ENCODE measurements around the gene KLRF1.

The KLRF1 gene

DNA sequence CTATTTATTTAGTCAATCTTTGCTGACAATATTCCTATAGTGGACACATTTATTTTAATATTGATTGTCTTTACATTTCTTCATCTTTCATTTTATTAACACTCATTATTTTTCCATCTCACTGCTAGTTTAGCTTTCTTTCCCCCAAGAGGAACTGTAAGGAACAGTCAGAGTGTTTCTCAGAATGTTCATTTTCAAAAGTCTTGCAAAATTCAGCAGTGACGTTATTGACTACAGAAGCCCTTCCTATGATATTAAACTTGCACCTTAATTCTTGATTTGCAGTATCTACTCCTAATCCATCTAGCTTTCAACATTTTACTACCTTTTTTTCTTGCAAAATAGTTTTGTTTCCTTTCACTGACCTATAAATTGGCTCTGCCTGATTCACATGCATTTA is 28.9 kb downstream of the KLRF1 start:
- H2BK15ac ChIP-seq (replicated peaks; ENCODE audit: low read depth) = no peak overlapping the region

DNA sequence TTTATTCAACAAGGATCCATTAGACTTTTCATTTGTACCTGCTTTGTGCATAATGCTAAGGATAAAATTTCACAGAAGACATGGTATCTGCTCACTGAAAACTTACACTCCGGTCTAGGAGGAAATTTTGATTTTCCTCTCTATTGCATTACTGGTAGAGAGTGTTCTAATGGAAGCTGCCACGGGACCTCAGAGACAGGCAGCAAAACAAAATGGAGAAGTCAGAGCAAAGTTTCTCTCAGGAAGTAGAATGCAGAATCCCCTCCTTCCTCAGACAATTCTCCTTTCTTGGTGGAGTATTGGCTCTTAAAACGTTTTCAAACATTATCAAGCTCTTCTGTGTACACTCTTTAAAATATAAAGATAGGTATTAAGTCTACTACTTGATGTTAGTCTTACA is 29.6 kb downstream of the KLRF1 start:
- H3K4ac ChIP-seq (ENCODE audit: low read depth, low read length) = no peak overlapping the region
- no peak overlapping the region for H2BK120ac ChIP-seq (ENCODE audit: low read depth, low read length)
- no peak overlapping the region for H3K56ac ChIP-seq (ENCODE audit: low read length)
- no peak overlapping the region for H3K23ac ChIP-seq (ENCODE audit: low read length)
- H2AK5ac ChIP-seq (ENCODE audit: low read length) = no peak overlapping the region
- H3K36me3 ChIP-seq (ENCODE audit: control insufficient read depth, insufficient read depth, low read length) = no peaks in the 10 kb centered on the region
- WGBS (ENCODE audit: extremely low coverage, insufficient coverage, low lambda C conversion rate) = no CpG with 5 or more reads among the region's 3 CpGs
- H3K27ac ChIP-seq (ENCODE audit: low read depth, low read length) = no peak overlapping the region
- peaks cover 3% of the 10 kb centered on the region for H3K4me1 ChIP-seq (ENCODE audit: control insufficient read depth, low read depth, low read length)
- H3K27me3 ChIP-seq (ENCODE audit: insufficient read depth, low read length, poor library complexity) = no peaks in the 10 kb centered on the region
- no peaks in the 10 kb centered on the region for H3K79me1 ChIP-seq (ENCODE audit: low read length)
- no peak overlapping the region for H4K8ac ChIP-seq (ENCODE audit: low read depth, low read length)
- no peak overlapping the region for H4K5ac ChIP-seq (ENCODE audit: low read length)
- H3K9ac ChIP-seq (ENCODE audit: low read length) = no peak overlapping the region
- no peak overlapping the region for H3K4me2 ChIP-seq (ENCODE audit: low read length)
- no peak overlapping the region for H3K18ac ChIP-seq (ENCODE audit: low read length)
- H2BK5ac ChIP-seq (ENCODE audit: low read length) = no peak overlapping the region
- no peak overlapping the region for H3K4me3 ChIP-seq (ENCODE audit: low read length)
- H2BK15ac ChIP-seq (replicated peaks; ENCODE audit: low read depth) = no peak overlapping the region
- no peak for DNase-seq
- no peaks in the 10 kb centered on the region for H3K79me2 ChIP-seq (ENCODE audit: control insufficient read depth, insufficient read depth, low read length)

More for the DNA sequence above, 28.9 kb downstream of the KLRF1 start:
- H3K23ac ChIP-seq (ENCODE audit: low read length) = no peak overlapping the region
- no peak overlapping the region for H3K4ac ChIP-seq (ENCODE audit: low read depth, low read length)
- H3K27me3 ChIP-seq (ENCODE audit: insufficient read depth, low read length, poor library complexity) = no peaks in the 10 kb centered on the region
- H3K9ac ChIP-seq (ENCODE audit: low read length) = no peak overlapping the region
- H3K79me2 ChIP-seq (ENCODE audit: control insufficient read depth, insufficient read depth, low read length) = no peaks in the 10 kb centered on the region
- DNase-seq = no peak
- peaks cover 4% of the 10 kb centered on the region for H3K4me1 ChIP-seq (ENCODE audit: control insufficient read depth, low read depth, low read length)
- no peak overlapping the region for H2AK5ac ChIP-seq (ENCODE audit: low read length)
- no peaks in the 10 kb centered on the region for H3K36me3 ChIP-seq (ENCODE audit: control insufficient read depth, insufficient read depth, low read length)
- no peaks in the 10 kb centered on the region for H3K79me1 ChIP-seq (ENCODE audit: low read length)
- H3K27ac ChIP-seq (ENCODE audit: low read depth, low read length) = no peak overlapping the region
- H3K56ac ChIP-seq (ENCODE audit: low read length) = no peak overlapping the region
- H3K18ac ChIP-seq (ENCODE audit: low read length) = no peak overlapping the region
- WGBS (ENCODE audit: extremely low coverage, insufficient coverage, low lambda C conversion rate) = no CpG with 5 or more reads among the region's 1 CpG
- H2BK5ac ChIP-seq (ENCODE audit: low read length) = no peak overlapping the region
- no peak overlapping the region for H4K8ac ChIP-seq (ENCODE audit: low read depth, low read length)
- no peak overlapping the region for H2BK120ac ChIP-seq (ENCODE audit: low read depth, low read length)
- no peak overlapping the region for H3K4me3 ChIP-seq (ENCODE audit: low read length)
- no peak overlapping the region for H4K5ac ChIP-seq (ENCODE audit: low read length)
- no peak overlapping the region for H3K4me2 ChIP-seq (ENCODE audit: low read length)

- no peak overlapping the region for H2BK120ac ChIP-seq (ENCODE audit: low read depth, low read length)
- DNase-seq = no peak
- H3K9ac ChIP-seq (ENCODE audit: low read length) = no peak overlapping the region
- H3K4me2 ChIP-seq (ENCODE audit: low read length) = no peak overlapping the region
- H3K4me3 ChIP-seq (ENCODE audit: low read length) = no peak overlapping the region
- no peak overlapping the region for H2BK15ac ChIP-seq (replicated peaks; ENCODE audit: low read depth)
- no peaks in the 10 kb centered on the region for H3K27me3 ChIP-seq (ENCODE audit: insufficient read depth, low read length, poor library complexity)
- H3K4me1 ChIP-seq (ENCODE audit: control insufficient read depth, low read depth, low read length) = no peaks in the 10 kb centered on the region
- H3K23ac ChIP-seq (ENCODE audit: low read length) = no peak overlapping the region
- no peak overlapping the region for H3K18ac ChIP-seq (ENCODE audit: low read length)
- no peak overlapping the region for H2BK5ac ChIP-seq (ENCODE audit: low read length)
- no peak overlapping the region for H3K56ac ChIP-seq (ENCODE audit: low read length)
- H2AK5ac ChIP-seq (ENCODE audit: low read length) = no peak overlapping the region
- H3K36me3 ChIP-seq (ENCODE audit: control insufficient read depth, insufficient read depth, low read length) = no peaks in the 10 kb centered on the region
- no peak overlapping the region for H4K5ac ChIP-seq (ENCODE audit: low read length)
- no peak overlapping the region for H4K8ac ChIP-seq (ENCODE audit: low read depth, low read length)
- H3K79me2 ChIP-seq (ENCODE audit: control insufficient read depth, insufficient read depth, low read length) = no peaks in the 10 kb centered on the region
- H3K27ac ChIP-seq (ENCODE audit: low read depth, low read length) = no peak overlapping the region
- no peak overlapping the region for H3K4ac ChIP-seq (ENCODE audit: low read depth, low read length)
- H3K79me1 ChIP-seq (ENCODE audit: low read length) = no peaks in the 10 kb centered on the region
Measured at GRCh38 chr12:9858135-9858534, 30.9 kb downstream of the KLRF1 start.

GRCh38 chr12:9864913-9865675 is 37.8 kb downstream of the KLRF1 start:
- Histone ChIP-seq H3K4me3 (ENCODE audit: low read length) (no peak overlapping the region), H3K23ac (ENCODE audit: low read length) (no peak overlapping the region), H3K79me2 (ENCODE audit: control insufficient read depth, insufficient read depth, low read length) (no peaks in the 10 kb centered on the region), H3K79me1 (ENCODE audit: low read length) (no peaks in the 10 kb centered on the region), H3K9ac (ENCODE audit: low read length) (no peak overlapping the region), H3K36me3 (ENCODE audit: control insufficient read depth, insufficient read depth, low read length) (no peaks in the 10 kb centered on the region), H2BK5ac (ENCODE audit: low read length) (no peak overlapping the region), H3K4me1 (ENCODE audit: control insufficient read depth, low read depth, low read length) (peaks cover 2% of the 10 kb centered on the region), H3K4ac (ENCODE audit: low read depth, low read length) (no peak overlapping the region), H3K56ac (ENCODE audit: low read length) (no peak overlapping the region), H2AK5ac (ENCODE audit: low read length) (no peak overlapping the region), H3K27ac (ENCODE audit: low read depth, low read length) (no peak overlapping the region), H4K5ac (ENCODE audit: low read length) (no peak overlapping the region), H2BK120ac (ENCODE audit: low read depth, low read length) (no peak overlapping the region), H3K4me2 (ENCODE audit: low read length) (no peak overlapping the region), H4K8ac (ENCODE audit: low read depth, low read length) (no peak overlapping the region), H3K18ac (ENCODE audit: low read length) (no peak overlapping the region), H2BK15ac (replicated peaks; ENCODE audit: low read depth) (no peak overlapping the region), H3K27me3 (ENCODE audit: insufficient read depth, low read length, poor library complexity) (no peaks in the 10 kb centered on the region)
- no peak for DNase-seq
- WGBS (ENCODE audit: extremely low coverage, insufficient coverage, low lambda C conversion rate) = no CpG with 5 or more reads among the region's 4 CpGs

DNA sequence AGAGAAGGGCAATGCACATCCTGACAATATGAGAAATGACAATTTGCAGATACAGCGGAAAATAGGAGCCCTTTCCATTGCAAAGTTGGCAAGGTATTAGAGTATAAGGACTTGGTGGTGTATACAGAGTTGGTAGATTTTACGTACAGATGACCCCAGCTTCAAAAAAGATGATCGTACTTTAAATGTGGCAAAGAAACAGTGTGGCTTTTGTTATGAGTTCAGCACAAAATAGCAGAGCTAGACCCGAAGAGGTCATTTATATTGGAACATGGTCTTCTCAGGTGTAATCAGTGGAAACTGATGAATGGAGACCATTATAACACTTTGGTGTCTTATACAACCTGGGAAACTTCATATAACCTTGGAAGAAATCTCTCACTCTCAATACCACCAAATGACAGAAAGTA is 39.6 kb downstream of the KLRF1 start:
- H3K23ac ChIP-seq (ENCODE audit: low read length) = no peak overlapping the region
- no CpG with 5 or more reads among the region's 4 CpGs for WGBS (ENCODE audit: extremely low coverage, insufficient coverage, low lambda C conversion rate)
- H3K4me3 ChIP-seq (ENCODE audit: low read length) = no peak overlapping the region
- H3K27ac ChIP-seq (ENCODE audit: low read depth, low read length) = no peak overlapping the region
- H3K36me3 ChIP-seq (ENCODE audit: control insufficient read depth, insufficient read depth, low read length) = no peaks in the 10 kb centered on the region
- H3K79me1 ChIP-seq (ENCODE audit: low read length) = no peaks in the 10 kb centered on the region
- peaks cover 2% of the 10 kb centered on the region for H3K4me1 ChIP-seq (ENCODE audit: control insufficient read depth, low read depth, low read length)
- no peak overlapping the region for H2AK5ac ChIP-seq (ENCODE audit: low read length)
- H3K18ac ChIP-seq (ENCODE audit: low read length) = no peak overlapping the region
- no peak overlapping the region for H3K4ac ChIP-seq (ENCODE audit: low read depth, low read length)
- H3K4me2 ChIP-seq (ENCODE audit: low read length) = no peak overlapping the region
- H2BK5ac ChIP-seq (ENCODE audit: low read length) = no peak overlapping the region
- no peak overlapping the region for H2BK120ac ChIP-seq (ENCODE audit: low read depth, low read length)
- no peak overlapping the region for H3K9ac ChIP-seq (ENCODE audit: low read length)
- no peak for DNase-seq
- no peak overlapping the region for H2BK15ac ChIP-seq (replicated peaks; ENCODE audit: low read depth)
- H4K5ac ChIP-seq (ENCODE audit: low read length) = no peak overlapping the region
- no peak overlapping the region for H4K8ac ChIP-seq (ENCODE audit: low read depth, low read length)
- no peaks in the 10 kb centered on the region for H3K79me2 ChIP-seq (ENCODE audit: control insufficient read depth, insufficient read depth, low read length)
- no peak overlapping the region for H3K56ac ChIP-seq (ENCODE audit: low read length)
- H3K27me3 ChIP-seq (ENCODE audit: insufficient read depth, low read length, poor library complexity) = no peaks in the 10 kb centered on the region

DNA sequence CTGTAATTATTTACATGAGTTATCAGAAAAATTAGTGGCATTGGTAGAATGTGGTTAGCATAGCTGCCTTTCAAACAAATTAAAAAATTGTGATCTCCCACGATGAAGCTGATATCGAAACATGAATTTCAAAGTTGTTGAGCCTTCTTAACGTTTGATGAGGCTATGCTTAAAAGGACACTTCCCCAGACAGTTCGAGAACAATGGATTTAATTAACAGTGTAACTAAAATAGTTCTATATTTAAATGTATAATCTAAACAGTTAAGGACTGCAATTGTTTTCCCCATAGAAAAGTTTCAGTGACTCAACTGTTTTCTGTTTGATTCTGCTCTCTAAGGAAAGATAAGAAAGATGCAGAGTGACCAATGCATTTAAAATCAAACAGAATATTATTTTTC is 40.2 kb downstream of the KLRF1 start:
- no peak overlapping the region for H4K8ac ChIP-seq (ENCODE audit: low read depth, low read length)
- no peaks in the 10 kb centered on the region for H3K79me1 ChIP-seq (ENCODE audit: low read length)
- no peak overlapping the region for H3K18ac ChIP-seq (ENCODE audit: low read length)
- no peak overlapping the region for H4K5ac ChIP-seq (ENCODE audit: low read length)
- H2AK5ac ChIP-seq (ENCODE audit: low read length) = no peak overlapping the region
- H2BK5ac ChIP-seq (ENCODE audit: low read length) = no peak overlapping the region
- DNase-seq = no peak
- H3K4me2 ChIP-seq (ENCODE audit: low read length) = no peak overlapping the region
- peaks cover 2% of the 10 kb centered on the region for H3K4me1 ChIP-seq (ENCODE audit: control insufficient read depth, low read depth, low read length)
- H3K27ac ChIP-seq (ENCODE audit: low read depth, low read length) = no peak overlapping the region
- H3K36me3 ChIP-seq (ENCODE audit: control insufficient read depth, insufficient read depth, low read length) = no peaks in the 10 kb centered on the region
- H3K27me3 ChIP-seq (ENCODE audit: insufficient read depth, low read length, poor library complexity) = no peaks in the 10 kb centered on the region
- no peak overlapping the region for H3K4ac ChIP-seq (ENCODE audit: low read depth, low read length)
- H3K79me2 ChIP-seq (ENCODE audit: control insufficient read depth, insufficient read depth, low read length) = no peaks in the 10 kb centered on the region
- H2BK120ac ChIP-seq (ENCODE audit: low read depth, low read length) = no peak overlapping the region
- H3K4me3 ChIP-seq (ENCODE audit: low read length) = no peak overlapping the region
- H3K56ac ChIP-seq (ENCODE audit: low read length) = no peak overlapping the region
- no peak overlapping the region for H3K9ac ChIP-seq (ENCODE audit: low read length)
- H2BK15ac ChIP-seq (replicated peaks; ENCODE audit: low read depth) = no peak overlapping the region
- no CpG with 5 or more reads among the region's 4 CpGs for WGBS (ENCODE audit: extremely low coverage, insufficient coverage, low lambda C conversion rate)
- H3K23ac ChIP-seq (ENCODE audit: low read length) = no peak overlapping the region
